Testis (tissue), 3 donors: ENCODE measurements around the gene NNMT. TPM values are rescaled to one million over a fixed set of nuclear protein-coding genes. Genes with fewer than 3 reads are reported as not detected.

Source experiments
- DNase-seq: peaks from one replicate; pipeline ENCODE4 v3.0.0-alpha.2; 2019
- H3K27ac ChIP-seq, 2 donors: fragments of 200-600 bp; sonication (generic); one replicate each; pipeline ENCODE4 v1.5.1; 2019
- H3K27me3 ChIP-seq: fragments of 200-600 bp; sonication (generic); one replicate; pipeline ENCODE4 v1.5.1; 2019
- H3K36me3 ChIP-seq: fragments of 200-600 bp; sonication (generic); one replicate; pipeline ENCODE4 v1.5.1; 2017; ENCODE audit warnings: low read depth; ENCODE audit errors: missing control alignments
- H3K4me1 ChIP-seq: fragments of 200-600 bp; sonication (generic); one replicate; pipeline ENCODE4 v1.5.1; 2019
- H3K4me3 ChIP-seq, 2 donors: fragments of 200-600 bp; sonication (generic); one replicate each; pipeline ENCODE4 v1.5.1; 2017 to 2019
- H3K9me3 ChIP-seq: fragments of 200-600 bp; sonication (generic); one replicate; pipeline ENCODE4 v1.5.1; 2017
- CTCF ChIP-seq, 3 experiments: fragments of 450-650 bp in 2 of 3; fragments of 200-600 bp in 1 of 3; sonication (generic) in 1 of 3; IDR thresholded peaks; one replicate each; pipeline ENCODE4 v1.5.1; 2016 to 2019; ENCODE audit warnings: antibody characterized with exemption in 3 of 3, mild to moderate bottlenecking in 2 of 3, moderate library complexity in 1 of 3
- POLR2A ChIP-seq: fragments of 450-650 bp; IDR thresholded peaks from one replicate; pipeline ENCODE4 v1.6.1; 2017; ENCODE audit warnings: antibody characterized with exemption, mild to moderate bottlenecking, moderate library complexity
- WGBS, 2 donors: methylation state at CpG; one replicate each; pipeline ENCODE4 v1.1.5; 2018; 5-methylcytosine and 5-hydroxymethylcytosine counted together
- intact Hi-C: fragments of 100-400 bp; cut with DNase I; formaldehyde crosslinking; loops from one replicate; pipeline ENCODE4 v1.15.1; 2023; ENCODE audit warnings: low total_unique reads
- polyA plus RNA-seq: library from polyadenylated mRNA; stranded (reverse); fragments of 350-450 nt; fragmentation: Illumina TruSeq; extraction: RNeasy Lipid Tissue Mini Kit (QIAGEN cat#74804); gene quantifications from one replicate; pipeline ENCODE4 v1.2.3, GENCODE V29; 2014; ENCODE audit warnings: low read depth, low replicate concordance; ENCODE audit not compliant: insufficient read depth
- total RNA-seq, 2 donors: library from RNA; depleted of rRNA; stranded (reverse); fragments of >200 nt; gene quantifications; one replicate each; pipeline ENCODE4 v1.2.3, GENCODE V29; 2016

NNMT gene
- total and polyA plus RNA-seq, 3 donors from 2014 or later, result 10.6 to 38.8 (median 28.7) TPM

- no peak for DNase-seq
- no peak for TF ChIP-seq CTCF (IDR thresholded peaks at IDR 0.05)
- no peak for TF ChIP-seq POLR2A
- WGBS, 2 donors, result 87 to 90% methylated on average over 7 of the region's 7 CpGs
- no peaks in the 10 kb centered on the region for H3K4me1 ChIP-seq
- H3K27ac ChIP-seq, result no peak overlapping the region
- intact Hi-C loops, result no loop called here
- no peaks in the 10 kb centered on the region for H3K9me3 ChIP-seq
- no peak overlapping the region for H3K4me3 ChIP-seq
- H3K27me3 ChIP-seq, result no peaks in the 10 kb centered on the region
- H3K36me3 ChIP-seq, result no peaks in the 10 kb centered on the region
Observed at GRCh38 chr11:114284914-114285313, 11.3 kb upstream of the NNMT start.

GRCh38 chr11:114285599-114285998 is 10.6 kb upstream of the NNMT start:
- no peak for DNase-seq
- Histone ChIP-seq H3K27me3 (no peaks in the 10 kb centered on the region), H3K9me3 (no peaks in the 10 kb centered on the region), H3K36me3 (no peaks in the 10 kb centered on the region), H3K4me1 (no peaks in the 10 kb centered on the region), H3K27ac (no peak overlapping the region), H3K4me3 (no peak overlapping the region)
- TF ChIP-seq CTCF (IDR thresholded peaks at IDR 0.05) (no peak), POLR2A (no peak)
- WGBS, 2 donors, result 89 to 90% methylated on average over 3 of the region's 3 CpGs
- intact Hi-C loops, result no loop called here

GRCh38 chr11:114286229-114286628 is 10.0 kb upstream of the NNMT start:
- no peak for TF ChIP-seq CTCF (IDR thresholded peaks at IDR 0.05)
- no peak for TF ChIP-seq POLR2A
- H3K9me3 ChIP-seq, result no peaks in the 10 kb centered on the region
- H3K36me3 ChIP-seq, result no peaks in the 10 kb centered on the region
- no peaks in the 10 kb centered on the region for H3K4me1 ChIP-seq
- H3K4me3 ChIP-seq, result no peak overlapping the region
- no peak for DNase-seq
- intact Hi-C loops, result no loop called here
- no peak overlapping the region for H3K27ac ChIP-seq
- no peaks in the 10 kb centered on the region for H3K27me3 ChIP-seq
- 90 to 95% methylated on average over 3 of the region's 3 CpGs for WGBS, 2 donors

- intact Hi-C loops, result no loop called here
- Histone ChIP-seq H3K9me3 (no peaks in the 10 kb centered on the region), H3K4me1 (no peaks in the 10 kb centered on the region), H3K27me3 (no peaks in the 10 kb centered on the region), H3K36me3 (no peaks in the 10 kb centered on the region), H3K4me3 (no peak overlapping the region), H3K27ac (no peak overlapping the region)
- no peak for DNase-seq
- 41 to 60% methylated on average over 2 of the region's 2 CpGs for WGBS, 2 donors
- TF ChIP-seq CTCF (IDR thresholded peaks at IDR 0.05) (no peak), POLR2A (no peak)
Observed at GRCh38 chr11:114287154-114287553, 9.0 kb upstream of the NNMT start.

GRCh38 chr11:114288136-114288535 is 8.1 kb upstream of the NNMT start:
- no peaks in the 10 kb centered on the region for H3K4me1 ChIP-seq
- H3K9me3 ChIP-seq, result no peaks in the 10 kb centered on the region
- no peak for TF ChIP-seq POLR2A
- no peak for TF ChIP-seq CTCF (IDR thresholded peaks at IDR 0.05)
- intact Hi-C loops, result no loop called here
- no peak for DNase-seq
- WGBS, 2 donors, result 90 to 92% methylated on average over 2 of the region's 2 CpGs
- H3K27ac ChIP-seq, result no peak overlapping the region
- H3K36me3 ChIP-seq, result no peaks in the 10 kb centered on the region
- no peak overlapping the region for H3K4me3 ChIP-seq
- H3K27me3 ChIP-seq, result no peaks in the 10 kb centered on the region
